ENCODE results near the gene CROCC.

GRCh38 chr1:16988210-16988609, 66.5 kb downstream of the CROCC start:
- TF ChIP-seq RFX5 (IDR thresholded peaks at IDR 0.05; ENCODE audit: low read length) (no peak), CTCF (IDR thresholded peaks at IDR 0.05) (no peak), MAX (IDR thresholded peaks at IDR 0.05; ENCODE audit: low read depth) (no peak), YY1 (IDR thresholded peaks at IDR 0.05; ENCODE audit: low read depth) (no peak), JUND (IDR thresholded peaks at IDR 0.05) (no peak), SMC3 (IDR thresholded peaks at IDR 0.05; ENCODE audit: low read depth, low read length) (no peak)
